Measurements from ENCODE around the gene CRACDL. TPM values are rescaled to one million over a fixed set of nuclear protein-coding genes. Genes with fewer than 3 reads are reported as not detected.

CRACDL gene
- total and polyA plus RNA-seq, 2 of the 13 experiments (the other 11 are each of a cell fraction or from before 2014, with no cell fraction given) = 0.15 to 0.26 TPM

GRCh38 chr2:98803405-98804264 is 132.4 kb downstream of the CRACDL start (continued):
- TF ChIP-seq ARID4A (CRISPR knock-in tag; IDR thresholded peaks at IDR 0.05; ENCODE audit: borderline replicate concordance) (peak; percentile 65; the same call in 1 of the 2 replicates), UBTF (CRISPR knock-in tag; IDR thresholded peaks at IDR 0.05) (peak; percentile 67), ZNF44 (CRISPR knock-in tag; IDR thresholded peaks at IDR 0.05) (peak; percentile 18; the same call in 1 of the 2 replicates), ZNF687 (CRISPR knock-in tag; IDR thresholded peaks at IDR 0.05) (peak; percentile 82), BORCS8-MEF2B (CRISPR knock-in tag; IDR thresholded peaks at IDR 0.05) (0 out of 2 replicates have a peak, but pooled peaks have one; percentile 65), TOPORS (CRISPR knock-in tag; IDR thresholded peaks at IDR 0.05) (0 out of 2 replicates have a peak, but pooled peaks have one; percentile 75), ZNF781 (CRISPR knock-in tag; IDR thresholded peaks at IDR 0.05; ENCODE audit: borderline replicate concordance, not compliant biosample characterization) (peak; percentile 52), WIZ (CRISPR knock-in tag; IDR thresholded peaks at IDR 0.05) (no peak), CTCF (CRISPR knock-in tag; IDR thresholded peaks at IDR 0.05) (0 out of 2 replicates have a peak, but pooled peaks have one; percentile 6), ARHGAP35 (CRISPR knock-in tag; IDR thresholded peaks at IDR 0.05; ENCODE audit: borderline replicate concordance) (0 out of 2 replicates have a peak, but pooled peaks have one; percentile 17), NFIC (IDR thresholded peaks at IDR 0.05; ENCODE audit: low read length) (peak; percentile 37; the same call in 1 of the 2 replicates), FOXA3 (CRISPR knock-in tag; IDR thresholded peaks at IDR 0.05) (peak; percentile 57), HOXA3 (CRISPR knock-in tag; IDR thresholded peaks at IDR 0.05) (peak; percentile 49; the same call in 1 of the 2 replicates), RARA (CRISPR knock-in tag; IDR thresholded peaks at IDR 0.05) (peak; percentile 71)
